ENCODE results near the gene TMEM132D. TPM values are rescaled to one million over a fixed set of nuclear protein-coding genes. Genes with fewer than 3 reads are reported as not detected.

Gene TMEM132D
- total RNA-seq, 2 donors from 2014 or later: not detected

- ATAC-seq (ENCODE audit: insufficient number of reproducible peaks, low FRiP score, low read depth) (no peak), DNase-seq (ENCODE audit: low spot score) (no peak)
- H3K4me3 ChIP-seq: no peak overlapping the region
- TF ChIP-seq, protein P1, sequence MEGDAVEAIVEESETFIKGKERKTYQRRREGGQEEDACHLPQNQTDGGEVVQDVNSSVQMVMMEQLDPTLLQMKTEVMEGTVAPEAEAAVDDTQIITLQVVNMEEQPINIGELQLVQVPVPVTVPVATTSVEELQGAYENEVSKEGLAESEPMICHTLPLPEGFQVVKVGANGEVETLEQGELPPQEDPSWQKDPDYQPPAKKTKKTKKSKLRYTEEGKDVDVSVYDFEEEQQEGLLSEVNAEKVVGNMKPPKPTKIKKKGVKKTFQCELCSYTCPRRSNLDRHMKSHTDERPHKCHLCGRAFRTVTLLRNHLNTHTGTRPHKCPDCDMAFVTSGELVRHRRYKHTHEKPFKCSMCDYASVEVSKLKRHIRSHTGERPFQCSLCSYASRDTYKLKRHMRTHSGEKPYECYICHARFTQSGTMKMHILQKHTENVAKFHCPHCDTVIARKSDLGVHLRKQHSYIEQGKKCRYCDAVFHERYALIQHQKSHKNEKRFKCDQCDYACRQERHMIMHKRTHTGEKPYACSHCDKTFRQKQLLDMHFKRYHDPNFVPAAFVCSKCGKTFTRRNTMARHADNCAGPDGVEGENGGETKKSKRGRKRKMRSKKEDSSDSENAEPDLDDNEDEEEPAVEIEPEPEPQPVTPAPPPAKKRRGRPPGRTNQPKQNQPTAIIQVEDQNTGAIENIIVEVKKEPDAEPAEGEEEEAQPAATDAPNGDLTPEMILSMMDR (IDR thresholded peaks at IDR 0.05): no peak
- H3K36me3 ChIP-seq: no peaks in the 10 kb centered on the region
- H3K27me3 ChIP-seq (replicated peaks; ENCODE audit: insufficient read depth): no peaks in the 10 kb centered on the region
- H3K9me3 ChIP-seq: no peaks in the 10 kb centered on the region
- H3K27ac ChIP-seq: no peak overlapping the region
- no peaks in the 10 kb centered on the region for H3K4me1 ChIP-seq (ENCODE audit: control insufficient read depth in 1 of 2, low read depth in 2 of 2)
These were observed 751.3 kb downstream of the TMEM132D start for GRCh38 chr12:129152351-129153104.

GRCh38 chr12:129150721-129151120 is 753.1 kb downstream of the TMEM132D start:
- Histone ChIP-seq H3K27ac (no peak overlapping the region), H3K27me3 (replicated peaks; ENCODE audit: insufficient read depth) (no peaks in the 10 kb centered on the region), H3K36me3 (no peaks in the 10 kb centered on the region), H3K4me1 (ENCODE audit: control insufficient read depth in 1 of 2, low read depth in 2 of 2) (no peaks in the 10 kb centered on the region), H3K9me3 (no peaks in the 10 kb centered on the region), H3K4me3 (no peak overlapping the region)
- DNase-seq (ENCODE audit: low spot score): no peak
- TF ChIP-seq, protein P1 (IDR thresholded peaks at IDR 0.05): no peak
- no peak for ATAC-seq (ENCODE audit: insufficient number of reproducible peaks, low FRiP score, low read depth)

DNA sequence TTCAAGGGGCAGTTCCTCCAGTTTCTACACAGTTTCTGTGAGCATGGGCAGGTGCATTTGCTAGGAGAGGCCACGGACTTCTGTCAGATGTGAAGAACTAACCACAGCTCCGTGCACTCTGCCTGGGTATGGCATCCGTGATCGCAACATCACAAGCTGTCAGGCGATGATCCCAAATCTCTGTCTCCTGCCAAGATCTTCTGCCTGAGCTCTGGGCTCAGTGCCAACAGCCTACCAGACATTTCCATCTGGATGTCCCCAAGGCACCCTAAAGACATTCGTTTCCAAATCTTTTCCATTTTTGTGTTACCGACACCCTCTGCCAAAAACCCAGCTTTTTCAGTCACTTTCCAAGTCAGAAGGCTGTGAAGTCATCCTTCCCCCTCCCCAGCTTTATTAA is 758.4 kb downstream of the TMEM132D start:
- TF ChIP-seq, protein P1 (IDR thresholded peaks at IDR 0.05): no peak
- H3K4me3 ChIP-seq: no peak overlapping the region
- DNase-seq (ENCODE audit: low spot score) (no peak), ATAC-seq (ENCODE audit: insufficient number of reproducible peaks, low FRiP score, low read depth) (no peak)
- no peaks in the 10 kb centered on the region for H3K9me3 ChIP-seq
- H3K36me3 ChIP-seq: no peaks in the 10 kb centered on the region
- no peaks in the 10 kb centered on the region for H3K4me1 ChIP-seq (ENCODE audit: control insufficient read depth in 1 of 2, low read depth in 2 of 2)
- H3K27ac ChIP-seq: no peak overlapping the region
- H3K27me3 ChIP-seq (replicated peaks; ENCODE audit: insufficient read depth): no peaks in the 10 kb centered on the region

DNA sequence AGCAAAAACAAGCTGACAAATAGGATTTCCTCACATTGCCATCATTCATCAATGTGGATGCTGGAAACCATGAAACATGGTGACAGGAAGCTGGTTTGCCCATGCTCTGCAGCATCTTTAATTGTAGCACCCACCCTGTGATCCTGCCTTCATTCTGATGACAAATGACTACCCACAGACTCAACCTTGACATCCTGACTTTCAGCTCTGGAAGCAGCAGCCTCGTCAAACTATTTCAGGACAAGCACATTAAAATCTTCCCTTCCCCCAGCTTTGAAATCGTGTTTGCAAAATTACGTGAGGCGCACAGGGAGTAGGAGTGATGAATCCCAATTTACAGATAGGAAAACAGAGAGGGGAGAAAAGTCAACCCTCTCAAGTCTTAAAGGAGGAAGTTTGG is 765.0 kb downstream of the TMEM132D start:
- H3K9me3 ChIP-seq: no peaks in the 10 kb centered on the region
- TF ChIP-seq, protein P1 (IDR thresholded peaks at IDR 0.05): no peak
- H3K27ac ChIP-seq: no peak overlapping the region
- DNase-seq (ENCODE audit: low spot score) (no peak), ATAC-seq (ENCODE audit: insufficient number of reproducible peaks, low FRiP score, low read depth) (no peak)
- H3K4me1 ChIP-seq (ENCODE audit: control insufficient read depth in 1 of 2, low read depth in 2 of 2): no peaks in the 10 kb centered on the region
- H3K27me3 ChIP-seq (replicated peaks; ENCODE audit: insufficient read depth): no peaks in the 10 kb centered on the region
- no peak overlapping the region for H3K4me3 ChIP-seq
- H3K36me3 ChIP-seq: no peaks in the 10 kb centered on the region

GRCh38 chr12:129136694-129137325 is 767.0 kb downstream of the TMEM132D start:
- H3K4me1 ChIP-seq (ENCODE audit: control insufficient read depth in 1 of 2, low read depth in 2 of 2): no peaks in the 10 kb centered on the region
- TF ChIP-seq, protein P1 (IDR thresholded peaks at IDR 0.05): no peak
- DNase-seq (ENCODE audit: low spot score): no peak
- no peaks in the 10 kb centered on the region for H3K36me3 ChIP-seq
- no peak overlapping the region for H3K4me3 ChIP-seq
- no peaks in the 10 kb centered on the region for H3K9me3 ChIP-seq
- no peak for ATAC-seq (ENCODE audit: insufficient number of reproducible peaks, low FRiP score, low read depth)
- H3K27ac ChIP-seq: no peak overlapping the region
- H3K27me3 ChIP-seq (replicated peaks; ENCODE audit: insufficient read depth): no peaks in the 10 kb centered on the region

Data from thoracic aorta (tissue), 2 donors.